GM12865 (cell line): Measurements from ENCODE around the gene ZNF316.

Source experiments
- DNase-seq: peaks from one replicate; pipeline ENCODE4 v3.0.0; 2010; ENCODE audit warnings: low read depth
- H3K4me3 ChIP-seq: 2 replicates; pipeline ENCODE4 v1.5.1; 2011; ENCODE audit warnings: mild to moderate bottlenecking, low read depth, low read length, control low read depth
- TF ChIP-seq, protein P1 (sequence below): IDR thresholded peaks from 2 replicates; pipeline ENCODE4 v1.5.1; 2011; ENCODE audit warnings: low read length, control low read depth, low read depth, inconsistent platforms; ENCODE audit not compliant: insufficient read depth; ENCODE audit errors: missing control alignments

ZNF316 gene

DNA sequence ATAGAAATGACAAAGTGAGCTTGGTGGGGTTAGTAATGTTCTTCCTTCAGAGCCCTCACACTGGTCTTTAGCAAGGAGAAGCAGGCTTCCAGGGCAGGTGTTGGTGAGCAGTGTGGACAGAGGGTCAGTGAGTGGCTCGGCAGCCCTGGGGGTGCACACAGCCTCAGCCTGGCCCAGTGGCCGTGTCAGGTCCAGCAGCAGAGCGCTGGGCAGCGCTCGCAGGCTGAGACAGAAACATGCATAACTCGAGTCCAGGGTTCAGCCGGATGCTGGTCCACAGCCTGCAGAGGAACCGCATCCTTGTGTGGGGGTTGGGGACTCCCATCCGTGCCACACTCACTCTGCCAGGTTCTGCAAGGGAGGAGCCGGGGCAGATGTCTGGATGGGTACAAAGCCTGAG lies 32.7 kb upstream of the ZNF316 start:
- TF ChIP-seq, protein P1, sequence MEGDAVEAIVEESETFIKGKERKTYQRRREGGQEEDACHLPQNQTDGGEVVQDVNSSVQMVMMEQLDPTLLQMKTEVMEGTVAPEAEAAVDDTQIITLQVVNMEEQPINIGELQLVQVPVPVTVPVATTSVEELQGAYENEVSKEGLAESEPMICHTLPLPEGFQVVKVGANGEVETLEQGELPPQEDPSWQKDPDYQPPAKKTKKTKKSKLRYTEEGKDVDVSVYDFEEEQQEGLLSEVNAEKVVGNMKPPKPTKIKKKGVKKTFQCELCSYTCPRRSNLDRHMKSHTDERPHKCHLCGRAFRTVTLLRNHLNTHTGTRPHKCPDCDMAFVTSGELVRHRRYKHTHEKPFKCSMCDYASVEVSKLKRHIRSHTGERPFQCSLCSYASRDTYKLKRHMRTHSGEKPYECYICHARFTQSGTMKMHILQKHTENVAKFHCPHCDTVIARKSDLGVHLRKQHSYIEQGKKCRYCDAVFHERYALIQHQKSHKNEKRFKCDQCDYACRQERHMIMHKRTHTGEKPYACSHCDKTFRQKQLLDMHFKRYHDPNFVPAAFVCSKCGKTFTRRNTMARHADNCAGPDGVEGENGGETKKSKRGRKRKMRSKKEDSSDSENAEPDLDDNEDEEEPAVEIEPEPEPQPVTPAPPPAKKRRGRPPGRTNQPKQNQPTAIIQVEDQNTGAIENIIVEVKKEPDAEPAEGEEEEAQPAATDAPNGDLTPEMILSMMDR = no peak
- no peak overlapping the region for H3K4me3 ChIP-seq
- no peak for DNase-seq

DNA sequence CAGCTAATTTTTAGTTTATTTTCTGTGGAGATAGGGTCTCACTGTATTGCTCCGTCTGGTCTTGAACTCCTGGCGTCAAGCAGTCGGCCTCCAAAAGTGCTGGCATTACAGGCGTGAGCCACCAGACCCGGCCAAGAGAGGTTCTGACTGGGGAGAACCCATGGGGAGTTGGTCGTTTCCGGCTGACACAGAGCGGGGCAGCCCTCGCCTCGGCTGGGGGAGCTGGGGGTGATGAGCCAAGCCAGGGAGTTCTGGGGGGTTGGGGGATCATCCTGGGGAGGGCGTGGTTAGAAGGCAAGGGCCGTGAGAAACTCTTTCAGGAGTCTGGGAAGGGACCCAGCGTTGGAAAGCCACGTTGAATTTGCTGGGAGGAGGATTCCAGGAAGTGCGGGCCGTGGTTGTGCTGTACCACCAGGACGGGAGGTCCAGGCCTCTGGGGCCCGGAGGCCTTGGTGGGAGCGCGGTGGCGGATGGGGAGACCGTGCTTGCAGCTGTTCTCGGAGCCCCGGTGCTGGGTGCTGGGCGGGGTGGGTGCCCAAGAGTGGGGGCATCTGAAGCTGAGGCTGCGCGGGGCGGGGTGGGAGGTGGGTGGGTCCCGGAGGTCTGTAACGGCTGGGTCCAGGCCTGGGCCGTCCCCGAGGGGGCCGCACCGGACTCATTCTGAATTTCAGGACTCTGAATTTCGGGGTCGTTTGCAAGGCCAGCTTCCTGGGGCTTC lies 30.1 kb upstream of the ZNF316 start:
- TF ChIP-seq, protein P1 = no peak
- no peak for DNase-seq
- H3K4me3 ChIP-seq = no peak overlapping the region

DNA sequence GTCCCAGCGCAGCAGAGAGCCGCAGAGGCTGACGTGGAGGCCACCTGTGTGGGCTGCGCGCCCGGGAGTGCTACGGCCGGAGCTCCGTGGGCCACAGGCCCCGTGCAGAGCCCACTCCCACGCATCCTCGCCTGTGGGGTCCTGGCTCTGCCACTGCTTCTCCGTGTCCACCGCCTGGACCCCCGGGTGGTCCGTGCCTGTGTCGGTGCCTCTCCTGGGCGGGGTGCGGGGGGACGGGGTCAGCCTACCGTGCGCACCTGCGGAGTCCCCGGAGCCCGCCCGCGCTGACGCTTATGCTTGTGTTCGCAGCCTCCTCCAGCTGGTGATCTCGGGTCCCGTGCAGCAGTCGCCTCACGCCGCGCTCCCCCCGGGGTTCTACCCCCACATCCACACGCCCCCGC lies 29.5 kb upstream of the ZNF316 start:
- TF ChIP-seq, protein P1 = no peak
- no peak for DNase-seq
- no peak overlapping the region for H3K4me3 ChIP-seq

DNA sequence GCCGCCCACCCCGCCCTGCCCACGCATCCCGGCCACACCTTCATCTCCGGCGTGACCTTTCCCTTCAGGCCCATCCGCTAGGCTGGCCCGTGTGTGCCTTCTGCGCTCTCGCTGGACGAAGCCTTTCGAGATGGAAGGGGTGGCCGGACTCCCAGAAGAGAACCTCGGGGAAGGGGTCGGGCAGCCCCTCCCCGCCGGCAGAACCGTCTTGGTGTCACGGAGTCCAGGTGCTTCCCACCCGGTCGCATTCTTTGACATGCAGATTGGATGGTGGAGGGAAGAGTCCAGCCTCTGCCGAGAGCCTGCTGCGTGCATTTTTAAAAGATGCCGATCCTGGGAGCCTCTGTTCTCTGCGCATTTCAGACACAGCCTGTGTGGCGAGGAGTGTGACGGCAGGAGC lies 29.0 kb upstream of the ZNF316 start:
- no peak overlapping the region for H3K4me3 ChIP-seq
- TF ChIP-seq, protein P1 = no peak
- DNase-seq = no peak

DNA sequence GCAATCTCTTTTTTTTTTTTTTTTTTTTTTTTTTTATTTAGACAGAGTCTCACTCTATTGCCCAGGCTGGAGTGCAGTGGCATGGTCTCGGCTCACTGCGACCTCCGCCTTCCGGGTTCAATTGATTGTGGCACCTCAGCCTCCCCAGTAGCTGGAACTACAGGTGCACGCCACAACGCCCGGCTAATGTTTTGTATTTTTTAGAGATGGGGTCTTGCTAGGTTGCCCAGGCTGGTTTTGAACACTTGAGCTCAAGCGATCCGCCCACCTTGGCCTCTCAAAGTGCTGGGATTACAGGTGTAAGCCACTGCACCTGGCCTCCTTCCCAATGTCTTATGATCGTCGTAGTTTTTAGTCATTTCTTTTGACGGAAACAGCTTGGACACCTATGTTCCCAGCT lies 28.3 kb upstream of the ZNF316 start:
- TF ChIP-seq, protein P1 = no peak
- DNase-seq = no peak
- H3K4me3 ChIP-seq = no peak overlapping the region

DNA sequence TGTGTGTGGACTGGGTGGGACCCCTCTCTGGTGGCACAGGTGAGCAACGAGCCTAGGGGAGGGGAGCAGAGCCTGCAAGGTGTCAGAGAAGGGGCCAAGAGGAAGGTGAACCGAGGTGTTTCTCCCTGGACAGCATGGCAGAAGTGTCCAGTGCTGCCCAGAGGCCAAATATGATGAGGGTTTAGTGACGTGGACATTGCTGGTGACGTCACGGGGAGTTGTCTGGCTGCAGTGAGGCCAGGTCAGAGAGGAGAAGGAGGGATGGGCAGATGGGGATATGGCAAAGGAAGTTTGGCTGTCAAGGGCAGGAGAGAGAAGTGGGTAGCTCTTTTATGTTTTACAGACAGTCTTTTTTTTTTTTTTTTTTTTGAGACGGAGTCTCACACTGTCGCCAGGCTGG lies 24.3 kb upstream of the ZNF316 start:
- TF ChIP-seq, protein P1 = no peak
- no peak for DNase-seq
- H3K4me3 ChIP-seq = no peak overlapping the region

DNA sequence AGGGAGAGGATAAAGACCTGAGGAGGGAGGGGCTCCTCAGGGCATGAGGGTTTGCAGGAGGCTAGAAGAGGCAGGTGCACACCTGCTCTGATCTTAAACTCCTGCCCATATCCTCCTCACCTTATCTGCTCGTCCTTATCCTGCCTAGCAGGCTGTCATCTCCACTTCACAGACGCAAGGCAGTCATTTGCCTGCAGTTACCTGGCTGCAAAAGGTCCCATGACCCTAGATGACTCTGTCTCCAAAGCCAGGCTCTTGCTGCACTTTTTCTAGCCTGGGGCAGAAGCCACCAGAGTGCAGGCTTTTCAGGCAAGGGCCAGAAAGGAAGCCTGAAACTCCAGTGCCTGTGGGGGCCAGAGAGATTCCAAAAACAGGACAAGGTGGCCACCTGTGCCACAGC lies 23.4 kb upstream of the ZNF316 start:
- DNase-seq = no peak
- TF ChIP-seq, protein P1 = no peak
- no peak overlapping the region for H3K4me3 ChIP-seq
